ENCODE measurements around the gene AK1. TPM values are rescaled to one million over a fixed set of nuclear protein-coding genes. Genes with fewer than 3 reads are reported as not detected.
"Not testable (repeated sequence)": the region's sequence is repeated elsewhere in the genome, so short reads cannot be mapped to it uniquely, and the experiment has no call there.

Gene AK1
- total and polyA plus RNA-seq, 2 of the 13 experiments (the other 11 are each of a cell fraction or from before 2014, with no cell fraction given) = 19.1 to 32.8 TPM

DNA sequence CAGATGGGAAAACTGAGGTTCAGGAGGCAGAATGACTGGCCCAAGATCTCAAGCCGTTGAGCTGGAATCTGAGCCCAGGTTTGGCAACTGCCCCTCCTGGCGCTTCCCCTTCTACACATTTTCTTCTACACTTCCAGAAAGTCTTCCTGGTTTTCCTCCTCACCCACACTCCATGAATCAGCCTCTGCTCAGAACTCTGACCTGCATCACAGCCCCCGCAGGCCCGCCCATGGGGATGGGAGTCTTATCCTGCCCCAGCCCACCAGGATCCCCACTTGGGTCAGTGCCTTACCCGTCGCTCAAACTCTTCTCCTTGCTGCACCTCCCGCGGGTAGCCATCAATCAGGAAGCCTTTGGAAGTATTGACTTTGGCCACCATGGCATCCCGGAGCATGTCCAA, 5.9 kb downstream of the AK1 start (continued):
- TF ChIP-seq, protein P1, sequence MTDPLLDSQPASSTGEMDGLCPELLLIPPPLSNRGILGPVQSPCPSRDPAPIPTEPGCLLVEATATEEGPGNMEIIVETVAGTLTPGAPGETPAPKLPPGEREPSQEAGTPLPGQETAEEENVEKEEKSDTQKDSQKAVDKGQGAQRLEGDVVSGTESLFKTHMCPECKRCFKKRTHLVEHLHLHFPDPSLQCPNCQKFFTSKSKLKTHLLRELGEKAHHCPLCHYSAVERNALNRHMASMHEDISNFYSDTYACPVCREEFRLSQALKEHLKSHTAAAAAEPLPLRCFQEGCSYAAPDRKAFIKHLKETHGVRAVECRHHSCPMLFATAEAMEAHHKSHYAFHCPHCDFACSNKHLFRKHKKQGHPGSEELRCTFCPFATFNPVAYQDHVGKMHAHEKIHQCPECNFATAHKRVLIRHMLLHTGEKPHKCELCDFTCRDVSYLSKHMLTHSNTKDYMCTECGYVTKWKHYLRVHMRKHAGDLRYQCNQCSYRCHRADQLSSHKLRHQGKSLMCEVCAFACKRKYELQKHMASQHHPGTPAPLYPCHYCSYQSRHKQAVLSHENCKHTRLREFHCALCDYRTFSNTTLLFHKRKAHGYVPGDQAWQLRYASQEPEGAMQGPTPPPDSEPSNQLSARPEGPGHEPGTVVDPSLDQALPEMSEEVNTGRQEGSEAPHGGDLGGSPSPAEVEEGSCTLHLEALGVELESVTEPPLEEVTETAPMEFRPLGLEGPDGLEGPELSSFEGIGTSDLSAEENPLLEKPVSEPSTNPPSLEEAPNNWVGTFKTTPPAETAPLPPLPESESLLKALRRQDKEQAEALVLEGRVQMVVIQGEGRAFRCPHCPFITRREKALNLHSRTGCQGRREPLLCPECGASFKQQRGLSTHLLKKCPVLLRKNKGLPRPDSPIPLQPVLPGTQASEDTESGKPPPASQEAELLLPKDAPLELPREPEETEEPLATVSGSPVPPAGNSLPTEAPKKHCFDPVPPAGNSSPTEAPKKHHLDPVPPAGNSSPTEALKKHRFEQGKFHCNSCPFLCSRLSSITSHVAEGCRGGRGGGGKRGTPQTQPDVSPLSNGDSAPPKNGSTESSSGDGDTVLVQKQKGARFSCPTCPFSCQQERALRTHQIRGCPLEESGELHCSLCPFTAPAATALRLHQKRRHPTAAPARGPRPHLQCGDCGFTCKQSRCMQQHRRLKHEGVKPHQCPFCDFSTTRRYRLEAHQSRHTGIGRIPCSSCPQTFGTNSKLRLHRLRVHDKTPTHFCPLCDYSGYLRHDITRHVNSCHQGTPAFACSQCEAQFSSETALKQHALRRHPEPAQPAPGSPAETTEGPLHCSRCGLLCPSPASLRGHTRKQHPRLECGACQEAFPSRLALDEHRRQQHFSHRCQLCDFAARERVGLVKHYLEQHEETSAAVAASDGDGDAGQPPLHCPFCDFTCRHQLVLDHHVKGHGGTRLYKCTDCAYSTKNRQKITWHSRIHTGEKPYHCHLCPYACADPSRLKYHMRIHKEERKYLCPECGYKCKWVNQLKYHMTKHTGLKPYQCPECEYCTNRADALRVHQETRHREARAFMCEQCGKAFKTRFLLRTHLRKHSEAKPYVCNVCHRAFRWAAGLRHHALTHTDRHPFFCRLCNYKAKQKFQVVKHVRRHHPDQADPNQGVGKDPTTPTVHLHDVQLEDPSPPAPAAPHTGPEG (CRISPR knock-in tag; IDR thresholded peaks at IDR 0.05) = no peak
- TF ChIP-seq NR2F6 (IDR thresholded peaks at IDR 0.05) (no peak), NR2F6 (CRISPR knock-in tag; IDR thresholded peaks at IDR 0.05) (no peak), ZNF441 (CRISPR knock-in tag; IDR thresholded peaks at IDR 0.05; ENCODE audit: borderline replicate concordance) (no peak)

- TF ChIP-seq MAZ (IDR thresholded peaks at IDR 0.05; ENCODE audit: borderline replicate concordance, low read depth, low read length) (no peak), MAZ (CRISPR knock-in tag; IDR thresholded peaks at IDR 0.05; ENCODE audit: low read depth) (no peak), CHD4 (IDR thresholded peaks at IDR 0.05; ENCODE audit: borderline replicate concordance, low read length) (no peak), SNAPC5 (CRISPR knock-in tag; IDR thresholded peaks at IDR 0.05; ENCODE audit: borderline replicate concordance) (no peak)
- TF ChIP-seq, protein P2, sequence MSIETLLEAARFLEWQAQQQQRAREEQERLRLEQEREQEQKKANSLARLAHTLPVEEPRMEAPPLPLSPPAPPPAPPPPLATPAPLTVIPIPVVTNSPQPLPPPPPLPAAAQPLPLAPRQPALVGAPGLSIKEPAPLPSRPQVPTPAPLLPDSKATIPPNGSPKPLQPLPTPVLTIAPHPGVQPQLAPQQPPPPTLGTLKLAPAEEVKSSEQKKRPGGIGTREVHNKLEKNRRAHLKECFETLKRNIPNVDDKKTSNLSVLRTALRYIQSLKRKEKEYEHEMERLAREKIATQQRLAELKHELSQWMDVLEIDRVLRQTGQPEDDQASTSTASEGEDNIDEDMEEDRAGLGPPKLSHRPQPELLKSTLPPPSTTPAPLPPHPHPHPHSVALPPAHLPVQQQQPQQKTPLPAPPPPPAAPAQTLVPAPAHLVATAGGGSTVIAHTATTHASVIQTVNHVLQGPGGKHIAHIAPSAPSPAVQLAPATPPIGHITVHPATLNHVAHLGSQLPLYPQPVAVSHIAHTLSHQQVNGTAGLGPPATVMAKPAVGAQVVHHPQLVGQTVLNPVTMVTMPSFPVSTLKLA (IDR thresholded peaks at IDR 0.05) = 0 out of 2 replicates have a peak, but pooled peaks have one; percentile 16
- ATAC-seq = no peak
- POLR2A ChIA-PET = interaction anchor here (1.9 kb wide), 1 partner anchor 46 kb away, joined by 4 read pairs; the partner anchor contains the start of gene ST6GALNAC4
- Histone ChIP-seq H4K20me1 (ENCODE audit: insufficient read depth, low read length) (no peaks in the 10 kb centered on the region), H3K9ac (ENCODE audit: insufficient read depth, low read depth, low read length) (no peak overlapping the region), H2AFZ (ENCODE audit: low read length) (no peak overlapping the region), H3K4me2 (ENCODE audit: low read depth, low read length) (no peak overlapping the region), H3K27me3 (ENCODE audit: control insufficient read depth in 1 of 2, insufficient read depth in 2 of 2, low read length in 2 of 2) (no peaks in the 10 kb centered on the region), H3K9me3 (ENCODE audit: low read length) (no peaks in the 10 kb centered on the region), H3K36me3 (replicated peaks in 1 of 2; ENCODE audit: control insufficient read depth in 1 of 2, insufficient read depth in 2 of 2, low read length in 2 of 2) (no peaks in the 10 kb centered on the region; a peak in 2 of 5 replicates), H3K4me1 (ENCODE audit: insufficient read depth, low read length) (peaks cover 19% of the 10 kb centered on the region), H3K4me3 (replicated peaks in 1 of 3; ENCODE audit: insufficient read depth in 1 of 3, low read depth in 2 of 3, low read length in 3 of 3) (no peak overlapping the region), H3K27ac (ENCODE audit: extremely low read length, insufficient read depth, low read length) (no peak overlapping the region), H3K79me2 (ENCODE audit: insufficient read depth, low read length) (no peaks in the 10 kb centered on the region)
- no peak for DNase-seq (ENCODE audit: low spot score)
- in situ Hi-C loops (cut with HindIII; ENCODE audit: extremely low pct_ligation_motif_present, low pct_unique_long_range_greater_than_20kb) (loop anchor here (5.0 kb wide), 1 partner anchor 46 kb away; the partner anchor contains the start of gene ST6GALNAC4), intact Hi-C loops (cut with micrococcal nuclease; ENCODE audit: unreplicated experiment) (loop anchor here (1.0 kb wide), 2 partner anchors 50 to 85 kb away; partner anchors contain the start of gene CDK9)
- WGBS (ENCODE audit: low lambda C conversion rate) = 91% methylated on average over 11 of the region's 12 CpGs
- no TSS peak for BruUV-seq (replicated peaks)
- FAIRE-seq = no peak
- CTCF ChIA-PET (ENCODE audit: low intra/inter-chr PET ratio, low total read pairs) = no interaction called here
Observed at GRCh38 chr9:127870887-127871286, 6.6 kb downstream of the AK1 start.

DNA sequence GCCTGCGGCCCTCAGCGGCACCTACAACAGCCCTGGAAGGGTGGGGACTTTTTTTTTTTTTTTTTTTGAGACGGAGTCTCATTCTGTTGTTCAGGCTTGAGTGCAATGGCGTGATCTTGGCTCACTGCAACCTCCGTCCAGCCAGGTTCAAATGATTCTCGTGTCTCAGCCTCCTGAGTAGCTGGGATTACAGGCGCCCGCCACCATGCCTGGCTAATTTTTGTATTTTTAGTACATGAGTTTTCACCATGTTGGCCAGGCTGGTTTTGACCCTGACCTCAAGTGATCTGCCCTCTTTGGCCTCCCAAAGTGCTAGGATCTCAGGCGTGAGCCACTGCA, 7.4 kb downstream of the AK1 start:
- peaks cover 13% of the 10 kb centered on the region for H3K4me1 ChIP-seq (ENCODE audit: insufficient read depth, low read length)
- intact Hi-C loops (cut with micrococcal nuclease; ENCODE audit: unreplicated experiment) = loop anchor here (1.0 kb wide), 2 partner anchors 51 to 84 kb away; partner anchors contain the start of gene CDK9
- not testable (repeated sequence) for H3K27me3 ChIP-seq (ENCODE audit: control insufficient read depth in 1 of 2, insufficient read depth in 2 of 2, low read length in 2 of 2); BruUV-seq (replicated peaks); H2AFZ ChIP-seq (ENCODE audit: low read length); H3K79me2 ChIP-seq (ENCODE audit: insufficient read depth, low read length); H4K20me1 ChIP-seq (ENCODE audit: insufficient read depth, low read length); DNase-seq (ENCODE audit: low spot score); H3K4me2 ChIP-seq (ENCODE audit: low read depth, low read length); H3K36me3 ChIP-seq (replicated peaks in 1 of 2; ENCODE audit: control insufficient read depth in 1 of 2, insufficient read depth in 2 of 2, low read length in 2 of 2); H3K27ac ChIP-seq (ENCODE audit: extremely low read length, insufficient read depth, low read length); H3K4me3 ChIP-seq (replicated peaks in 1 of 3; ENCODE audit: insufficient read depth in 1 of 3, low read depth in 2 of 3, low read length in 3 of 3); H3K9me3 ChIP-seq (ENCODE audit: low read length); FAIRE-seq; ATAC-seq; H3K9ac ChIP-seq (ENCODE audit: insufficient read depth, low read depth, low read length)
- ChIA-PET CTCF (ENCODE audit: low intra/inter-chr PET ratio, low total read pairs) (interaction anchor here (1.0 to 1.3 kb wide), 5 partner anchors 44 to 280 kb away, joined by 3 to 10 read pairs (median 7); partner anchors contain the start of gene TOR2A), POLR2A (interaction anchor here (0.6 to 1.9 kb wide), 7 partner anchors 27 to 430 kb away, joined by 3 to 5 read pairs (median 4); partner anchors contain the start of genes FPGS and ST6GALNAC4)
- WGBS (ENCODE audit: low lambda C conversion rate) = 63% methylated on average over 9 of the region's 9 CpGs
- in situ Hi-C loops (cut with HindIII; ENCODE audit: extremely low pct_ligation_motif_present, low pct_unique_long_range_greater_than_20kb) = loop anchor here (5.0 kb wide), 1 partner anchor 47 kb away; the partner anchor contains the start of gene ST6GALNAC4

Data from HepG2 (cell line).